MV-4-11 (cell line): ENCODE data around the gene ESRP2.

Experiments used
- DNase-seq: peaks from one replicate; lab custom pipeline; 2025; lab: John Stamatoyannopoulos, UW

The ESRP2 gene

DNA sequence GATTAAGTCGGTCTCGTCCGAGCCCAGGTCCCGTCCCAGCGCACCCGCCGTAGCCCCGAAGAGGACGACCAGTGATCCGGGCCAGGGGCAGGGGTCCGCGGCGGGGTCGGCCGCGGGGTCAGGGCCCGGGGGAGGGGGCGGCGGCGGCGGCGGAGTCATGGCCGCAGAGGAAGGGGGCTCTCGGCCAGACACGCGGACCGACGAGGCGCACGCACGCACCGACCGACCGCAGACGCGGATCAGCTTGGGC is at the start of gene ESRP2:
TSS of gene ESRP2 (minus strand) at position 241 of the 250 bp plus-strand sequence. CDS start at position 159, 82 bp downstream.
- DNase-seq: no peak

DNA sequence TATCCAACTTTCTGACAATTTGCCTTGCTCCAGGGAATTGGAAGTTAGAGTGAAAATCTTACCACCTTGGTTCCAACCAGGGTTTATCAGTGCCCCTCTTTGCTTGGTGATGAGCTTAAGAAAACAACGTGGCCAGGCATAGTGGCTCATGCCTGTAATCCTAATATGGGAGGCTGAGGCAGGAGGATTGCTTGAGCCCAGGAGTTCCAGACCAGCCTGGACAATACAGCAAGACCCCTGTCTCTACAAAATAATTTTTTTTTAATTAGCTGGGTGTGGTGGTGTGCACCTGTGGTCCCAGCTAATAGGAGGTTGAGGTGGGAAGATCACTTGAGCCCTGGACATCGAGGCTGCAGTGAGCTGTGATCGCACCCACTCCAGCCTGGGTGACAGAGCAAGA is 49.8 kb upstream of the ESRP2 start:
- no peak for DNase-seq

DNA sequence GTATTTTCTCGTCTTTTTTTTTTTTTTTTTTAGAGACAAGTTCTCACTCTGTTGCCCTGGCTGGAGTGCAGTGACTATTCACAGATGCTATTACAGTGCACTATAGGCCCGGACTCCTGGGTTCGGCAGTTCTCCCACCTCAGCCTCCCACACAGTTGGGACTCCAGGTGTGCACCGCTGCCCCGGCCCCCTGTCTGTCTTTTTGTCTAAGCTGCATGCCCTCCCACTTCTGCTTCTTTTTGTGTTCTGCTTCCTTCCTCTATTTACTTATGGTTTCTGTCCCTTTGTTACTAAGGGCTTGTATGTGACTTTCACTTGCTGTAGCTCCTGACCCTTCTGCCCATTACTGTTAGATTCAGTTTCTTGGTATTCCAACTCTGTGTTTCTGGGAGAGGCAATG is 48.9 kb upstream of the ESRP2 start:
- peak; percentile 87 for DNase-seq

- peak; percentile 32 for DNase-seq
These were observed 48.1 kb upstream of the ESRP2 start for GRCh38 chr16:68283801-68284598.

GRCh38 chr16:68283346-68283745 is 47.4 kb upstream of the ESRP2 start:
- peak; percentile 59 for DNase-seq

- DNase-seq: no peak
These were observed 46.1 kb upstream of the ESRP2 start for GRCh38 chr16:68282064-68282452.

GRCh38 chr16:68281368-68282063 is 45.6 kb upstream of the ESRP2 start:
- peak; percentile 11 for DNase-seq

GRCh38 chr16:68279726-68280558 is 44.0 kb upstream of the ESRP2 start:
- DNase-seq: peak; percentile 70

GRCh38 chr16:68276223-68276622 is 40.3 kb upstream of the ESRP2 start:
- DNase-seq: no peak

- DNase-seq: peak; percentile 52
These were observed 39.8 kb upstream of the ESRP2 start for GRCh38 chr16:68275611-68276191.

DNA sequence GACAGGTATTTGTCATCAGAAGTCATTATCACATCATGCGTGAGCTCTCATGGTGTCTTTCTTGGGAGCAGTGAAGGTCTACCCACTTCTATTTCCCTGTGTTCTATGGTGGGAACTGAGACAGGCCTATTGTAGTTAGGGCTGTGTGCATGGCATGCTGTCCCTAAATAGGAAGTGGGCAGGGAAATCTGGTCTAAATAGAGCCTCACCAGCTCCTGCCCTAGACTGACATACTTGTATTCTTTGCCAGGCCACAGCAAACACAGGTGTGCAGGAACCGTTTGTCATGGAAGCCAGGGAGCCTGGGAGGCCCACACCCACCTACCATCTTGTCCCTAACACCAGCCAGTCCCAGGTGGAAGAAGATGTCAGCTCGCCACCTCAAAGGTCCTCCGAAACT is 38.5 kb upstream of the ESRP2 start:
- no peak for DNase-seq

GRCh38 chr16:68273896-68274295 is 38.0 kb upstream of the ESRP2 start:
- DNase-seq: no peak

DNA sequence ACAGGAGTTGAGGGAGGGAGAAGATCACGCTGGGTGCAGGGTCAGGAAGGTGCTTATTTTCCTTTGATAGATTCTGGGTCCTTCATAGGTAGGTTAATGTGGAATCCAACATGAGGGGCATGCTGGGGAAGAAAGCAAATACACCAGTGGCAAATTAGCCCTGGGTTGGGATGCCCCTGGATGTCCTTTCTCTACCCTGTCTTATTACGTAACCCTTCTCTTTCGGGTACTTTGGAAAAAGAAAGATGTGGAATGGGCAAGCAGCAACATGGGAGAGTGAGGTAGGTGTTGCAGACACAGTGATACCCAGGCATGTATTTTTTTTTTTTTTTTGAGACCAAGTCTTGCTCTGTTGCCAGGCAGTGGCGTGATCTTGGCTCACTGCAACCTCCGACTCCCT is 37.5 kb upstream of the ESRP2 start:
- no peak for DNase-seq

DNA sequence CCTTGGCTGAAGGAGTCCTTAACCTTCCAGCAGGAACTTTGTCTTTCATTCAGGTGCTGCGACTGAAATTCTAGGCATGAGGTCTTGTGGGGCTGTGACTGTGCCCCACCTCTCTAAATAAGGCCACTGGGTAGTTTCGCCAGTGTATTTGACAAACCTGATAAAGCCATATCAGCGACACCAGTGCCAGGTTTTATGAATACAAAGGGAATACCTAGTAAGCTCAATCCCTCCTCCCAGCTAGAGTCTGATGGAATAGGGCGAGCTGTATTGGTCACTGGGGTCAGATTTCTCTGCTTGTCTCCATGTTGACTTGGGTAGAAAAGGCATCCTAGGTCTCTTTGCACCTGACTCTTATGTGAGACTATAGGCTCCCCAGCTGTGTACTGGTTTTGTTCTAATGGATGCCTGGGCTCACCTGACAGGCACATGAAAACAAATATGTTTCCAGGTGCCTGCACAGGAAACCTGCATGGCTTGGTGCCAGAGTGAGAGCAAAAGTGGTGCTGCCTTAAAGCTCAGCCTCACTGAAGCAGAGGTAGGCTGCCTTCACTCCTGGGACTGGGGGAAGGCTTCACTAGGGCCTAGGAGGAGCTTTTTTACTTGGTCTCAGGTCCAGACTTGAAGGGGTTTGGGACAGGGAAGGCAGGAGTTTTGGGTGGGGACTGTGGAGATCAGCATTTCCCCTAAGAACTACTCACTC is 36.7 kb upstream of the ESRP2 start:
- no peak for DNase-seq

DNA sequence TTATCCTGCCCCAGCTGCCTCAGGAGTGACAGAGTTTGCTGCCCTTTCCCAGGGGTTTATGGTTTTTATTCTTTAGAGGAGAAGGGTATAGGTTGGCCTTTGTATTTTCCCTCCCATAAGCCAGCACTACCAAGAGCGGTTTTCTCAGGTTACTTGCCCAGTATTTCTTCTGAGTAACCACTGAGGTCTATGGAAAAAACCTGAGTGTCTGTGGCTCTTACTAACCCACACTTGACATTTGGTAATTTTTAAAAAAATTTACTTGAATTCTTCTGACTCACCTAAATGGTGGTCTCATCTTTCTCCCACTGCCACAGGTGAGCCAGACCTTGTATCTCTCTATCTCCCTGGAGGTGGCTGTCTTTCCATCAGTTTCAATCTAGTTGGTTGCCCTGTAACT is 34.4 kb upstream of the ESRP2 start:
- no peak for DNase-seq

DNA sequence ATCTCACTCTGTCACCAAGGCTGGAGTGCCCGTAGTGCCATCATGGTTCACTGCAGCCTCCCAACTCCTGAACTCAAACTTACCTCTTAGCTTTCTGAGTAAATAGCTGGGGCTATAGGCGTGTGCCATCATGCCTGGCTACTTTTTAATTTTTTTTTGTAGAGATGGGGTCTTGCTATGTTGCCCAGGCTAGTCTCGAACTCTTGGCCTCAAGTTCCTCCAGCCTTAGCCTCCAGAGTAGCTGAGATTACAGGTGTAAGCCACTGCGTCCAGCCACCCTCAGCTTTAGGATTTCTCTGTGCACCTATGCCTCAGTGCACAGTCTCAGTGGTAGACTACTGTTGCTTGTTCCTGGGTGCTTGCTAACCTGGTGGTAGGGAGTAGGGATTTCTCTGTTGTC is 33.9 kb upstream of the ESRP2 start:
- no peak for DNase-seq

DNA sequence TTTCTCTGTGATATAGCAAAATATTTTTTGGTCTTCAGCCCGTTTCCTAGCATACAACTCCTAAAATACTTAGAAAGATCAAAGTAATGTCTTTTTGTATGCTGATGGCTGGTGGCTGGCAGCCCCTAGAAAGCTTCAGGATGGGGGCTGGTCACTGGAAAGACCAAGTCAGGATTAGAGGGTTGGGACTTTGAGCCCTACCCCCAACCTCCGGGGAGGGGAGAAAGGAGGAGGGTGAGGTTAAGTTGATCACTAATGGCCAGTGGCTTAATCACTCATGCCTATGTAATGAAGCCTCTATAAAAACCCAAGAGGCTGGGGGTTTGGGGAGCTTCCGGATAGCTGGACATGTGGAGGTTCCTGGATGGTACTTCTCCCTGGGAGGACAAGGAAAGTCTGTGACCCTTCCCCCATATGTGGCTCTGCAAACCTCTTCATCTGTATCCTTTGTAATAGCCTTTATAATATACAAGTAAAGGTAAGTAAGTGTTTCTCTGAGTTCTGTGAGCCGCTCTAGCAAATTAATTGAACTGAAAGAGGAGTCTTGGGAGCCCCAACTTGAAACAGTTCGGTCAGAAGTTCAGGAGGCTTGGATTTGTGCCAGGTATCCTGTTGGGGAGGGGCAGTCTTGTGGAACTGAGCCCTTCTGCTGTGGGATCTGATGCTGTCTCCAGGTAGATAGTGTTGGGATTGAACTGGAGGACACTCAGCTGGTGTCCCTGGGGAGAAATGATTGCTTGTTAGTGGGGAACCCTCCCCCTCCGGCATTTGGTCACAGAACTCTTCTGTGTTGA is 31.9 kb upstream of the ESRP2 start:
- no peak for DNase-seq

- peak; percentile 64 for DNase-seq
These were observed 29.4 kb upstream of the ESRP2 start for GRCh38 chr16:68265078-68265920.

DNA sequence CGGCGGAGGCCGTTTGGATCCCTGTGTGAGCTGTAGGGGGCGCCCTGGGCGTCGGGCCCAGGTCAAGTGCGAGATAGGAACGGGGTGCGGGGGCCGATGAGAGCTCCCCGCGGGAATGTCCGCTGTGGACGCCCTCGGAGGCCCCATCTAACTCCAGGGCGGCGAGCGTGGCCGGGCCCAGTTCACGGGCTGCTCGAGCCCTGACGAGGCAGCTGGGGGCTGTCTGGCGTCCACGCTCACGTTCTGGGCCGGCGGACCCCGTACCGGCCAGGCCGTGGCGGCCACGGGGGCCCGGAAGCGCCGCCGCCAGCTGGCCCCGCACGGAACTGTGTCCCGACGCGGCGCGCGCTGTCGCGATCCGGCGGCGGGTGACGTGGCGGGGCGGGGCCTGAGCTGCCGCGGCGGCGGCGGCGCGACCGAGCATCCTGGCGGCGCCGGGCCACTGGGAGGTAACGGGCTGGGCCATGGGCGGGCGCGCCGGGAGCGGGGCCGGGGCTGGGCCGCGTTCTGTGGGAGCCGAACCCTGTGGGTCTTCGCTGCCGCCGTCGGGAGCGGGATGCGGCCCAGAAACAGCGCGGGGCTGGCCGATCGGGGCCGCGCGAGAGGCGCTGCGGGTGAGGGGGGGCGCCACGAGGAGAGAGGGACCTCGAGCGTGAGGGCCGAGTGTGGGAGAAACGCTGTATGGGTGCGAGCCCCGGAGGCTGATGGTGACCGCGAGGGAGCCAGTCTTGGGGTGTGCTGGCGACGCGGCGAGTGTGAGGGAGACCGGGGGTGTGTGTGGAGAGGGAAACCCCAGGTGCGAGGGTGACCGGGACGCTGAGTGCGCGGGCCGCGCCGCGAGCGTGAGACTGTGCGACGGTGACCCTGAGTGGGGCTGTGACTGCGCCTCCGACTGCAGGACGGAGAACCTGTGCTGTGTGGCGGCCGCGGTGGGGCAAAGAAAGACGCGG is 28.5 kb upstream of the ESRP2 start, which contains the start of gene SLC7A6:
TSS of gene SLC7A6 (plus strand) at position 399 of the 950 bp plus-strand sequence. CDS start 10,201 bp downstream, outside the sequence.
- peak; percentile 68 for DNase-seq
